Transverse colon (tissue), 4 donors: Measurements from ENCODE around the gene TMC5. TPM values are rescaled to one million over a fixed set of nuclear protein-coding genes. Genes with fewer than 3 reads are reported as not detected.

ENCODE experiments used
- DNase-seq: peaks from one replicate; pipeline ENCODE4 v3.0.0-alpha.2; 2019
- H3K27ac ChIP-seq, 4 donors: fragments of 200-600 bp; sonication (generic); 2 replicates each; pipeline ENCODE4 v1.5.1; 2016 to 2018; ENCODE audit warnings: inconsistent platforms in 4 of 4
- H3K27me3 ChIP-seq: fragments of 200-600 bp; sonication (generic); 2 replicates; pipeline ENCODE4 v1.5.1; 2017; ENCODE audit warnings: inconsistent platforms
- H3K36me3 ChIP-seq, 4 donors: fragments of 200-600 bp; sonication (generic); 2 replicates each; pipeline ENCODE4 v1.5.1; 2017 to 2019; ENCODE audit warnings: inconsistent platforms in 4 of 4
- H3K4me1 ChIP-seq, 4 donors: fragments of 200-600 bp; sonication (generic); 2 replicates each; pipeline ENCODE4 v1.5.1; 2017 to 2020; ENCODE audit warnings: inconsistent platforms in 4 of 4
- H3K4me3 ChIP-seq, 4 donors: fragments of 200-600 bp; sonication (generic); 1 replicate in 1 of 4; 2 replicates in 3 of 4; pipeline versions ENCODE4 v1.5.1 to v1.6.1; 2017 to 2019; ENCODE audit warnings: inconsistent platforms in 4 of 4
- H3K9me3 ChIP-seq, 2 donors: fragments of 200-600 bp; sonication (generic); 2 replicates each; pipeline ENCODE4 v1.5.1; 2017 to 2019; ENCODE audit warnings: inconsistent platforms in 2 of 2
- EP300 ChIP-seq: sonication (generic); formaldehyde crosslinking; IDR thresholded peaks from one replicate; pipeline ENCODE4 v1.6.1; 2017; ENCODE audit warnings: antibody characterized with exemption, low read depth
- POLR2A ChIP-seq: fragments of 450-650 bp; IDR thresholded peaks from one replicate; pipeline ENCODE4 v1.6.1; 2016; ENCODE audit warnings: antibody characterized with exemption, mild to moderate bottlenecking, moderate library complexity
- POLR2AphosphoS5 ChIP-seq, 3 donors: sonication (generic); formaldehyde crosslinking; IDR thresholded peaks; one replicate each; pipeline ENCODE4 v1.6.1; 2016; ENCODE audit warnings: antibody characterized with exemption in 3 of 3
- WGBS, 2 donors: methylation state at CpG; one replicate each; pipeline ENCODE4 v1.1.5; 2018; ENCODE audit warnings: low coverage in 1 of 2; 5-methylcytosine and 5-hydroxymethylcytosine counted together
- in situ Hi-C, 4 donors: fragments of 200-750 bp; cut with MboI; loops; one replicate each; pipeline versions ENCODE4 v1.15.0 to v1.15.1; 2017; ENCODE audit warnings: low sequenced_read_pairs in 3 of 4, low pct_ligation_motif_present in 1 of 4, low pct_unique_long_range_greater_than_20kb in 1 of 4
- intact Hi-C: fragments of 100-400 bp; cut with DNase I; formaldehyde crosslinking; loops from one replicate; pipeline ENCODE4 v1.15.1; 2023; ENCODE audit warnings: low total_unique reads
- total RNA-seq, 4 donors: library from RNA; depleted of rRNA; stranded (reverse); fragments of >200 nt; gene quantifications; one replicate each; pipeline ENCODE4 v1.1.0, GENCODE V29; 2016
- TF ChIP-seq, protein P1 (sequence below), 5 experiments: fragments of 200-600 bp in 3 of 5; fragments of 450-650 bp in 2 of 5; sonication (generic) in 3 of 5; IDR thresholded peaks; 1 replicate in 2 of 5; 2 replicates in 3 of 5; pipeline ENCODE4 v1.5.1; 2016 to 2017; ENCODE audit warnings: antibody characterized with exemption in 5 of 5, inconsistent platforms in 3 of 5, mild to moderate bottlenecking in 2 of 5, moderate library complexity in 1 of 5

The TMC5 gene
- total RNA-seq, 4 donors from 2014 or later, result 14.5 to 94.6 (median 82.4) TPM

DNA sequence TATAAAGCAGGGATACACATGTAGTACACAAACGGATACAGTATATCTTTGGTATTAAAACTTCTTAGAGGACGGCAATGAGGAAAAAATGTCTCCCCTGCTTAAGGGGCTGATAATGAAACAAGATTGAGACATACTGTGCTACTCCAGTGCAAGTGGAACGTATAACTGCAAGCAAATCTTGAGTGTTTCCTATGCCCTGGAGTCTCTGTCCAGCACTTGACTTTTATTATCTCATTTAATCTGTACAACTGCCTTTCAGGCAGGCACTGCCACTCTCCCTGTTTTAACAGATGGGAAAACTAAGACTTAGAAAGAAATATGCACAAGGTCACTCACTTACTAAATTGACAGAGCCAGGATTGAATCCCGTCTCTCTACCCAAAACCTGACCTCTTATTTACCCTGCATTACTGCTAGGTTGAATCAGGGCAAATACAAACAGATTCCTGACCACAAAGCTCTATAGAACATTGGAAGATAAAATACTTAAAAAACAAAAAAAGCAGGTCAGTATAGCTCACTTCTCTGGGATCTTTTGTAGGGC lies 28.7 kb downstream of the TMC5 start:
- intact Hi-C loops (no loop called here), in situ Hi-C loops (no loop called here)
- Histone ChIP-seq H3K27me3 (no peaks in the 10 kb centered on the region), H3K36me3 (peaks cover 0 to 8% (median 3%) of the 10 kb centered on the region in 4 donors), H3K4me1 (no peaks in the 10 kb centered on the region), H3K4me3 (no peak overlapping the region), H3K27ac (no peak overlapping the region), H3K9me3 (no peaks in the 10 kb centered on the region)
- 77 to 81% methylated on average over 4 of the region's 4 CpGs for WGBS, 2 donors
- TF ChIP-seq EP300, result no peak
- TF ChIP-seq POLR2A, result no peak
- no peak for TF ChIP-seq POLR2AphosphoS5 (IDR thresholded peaks at IDR 0.05)
- TF ChIP-seq, protein P1, sequence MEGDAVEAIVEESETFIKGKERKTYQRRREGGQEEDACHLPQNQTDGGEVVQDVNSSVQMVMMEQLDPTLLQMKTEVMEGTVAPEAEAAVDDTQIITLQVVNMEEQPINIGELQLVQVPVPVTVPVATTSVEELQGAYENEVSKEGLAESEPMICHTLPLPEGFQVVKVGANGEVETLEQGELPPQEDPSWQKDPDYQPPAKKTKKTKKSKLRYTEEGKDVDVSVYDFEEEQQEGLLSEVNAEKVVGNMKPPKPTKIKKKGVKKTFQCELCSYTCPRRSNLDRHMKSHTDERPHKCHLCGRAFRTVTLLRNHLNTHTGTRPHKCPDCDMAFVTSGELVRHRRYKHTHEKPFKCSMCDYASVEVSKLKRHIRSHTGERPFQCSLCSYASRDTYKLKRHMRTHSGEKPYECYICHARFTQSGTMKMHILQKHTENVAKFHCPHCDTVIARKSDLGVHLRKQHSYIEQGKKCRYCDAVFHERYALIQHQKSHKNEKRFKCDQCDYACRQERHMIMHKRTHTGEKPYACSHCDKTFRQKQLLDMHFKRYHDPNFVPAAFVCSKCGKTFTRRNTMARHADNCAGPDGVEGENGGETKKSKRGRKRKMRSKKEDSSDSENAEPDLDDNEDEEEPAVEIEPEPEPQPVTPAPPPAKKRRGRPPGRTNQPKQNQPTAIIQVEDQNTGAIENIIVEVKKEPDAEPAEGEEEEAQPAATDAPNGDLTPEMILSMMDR (IDR thresholded peaks at IDR 0.05), result no peak
- DNase-seq, result no peak

DNA sequence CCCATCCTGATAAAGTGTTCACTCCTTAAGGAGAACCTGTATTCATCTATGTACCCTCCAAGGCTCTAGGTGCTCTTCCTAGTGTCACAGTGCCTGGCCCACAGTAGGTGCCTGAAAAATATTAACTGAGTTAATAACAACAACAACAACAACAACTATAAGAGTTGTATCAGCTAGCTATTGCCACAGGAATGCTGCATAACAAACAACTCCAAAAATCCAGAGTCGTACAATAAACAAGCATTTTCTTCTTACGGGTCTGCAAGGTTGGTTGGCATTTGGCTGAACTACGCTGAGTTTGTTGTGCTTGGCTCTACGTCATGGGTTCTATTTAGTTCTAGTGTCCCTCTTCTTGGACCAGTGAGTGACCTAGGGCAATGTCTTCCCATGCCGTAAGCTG lies 29.2 kb downstream of the TMC5 start:
- WGBS, 2 donors, result 97 to 100% methylated on average over 5 of the region's 5 CpGs
- H3K27ac ChIP-seq, result no peak overlapping the region
- no peak overlapping the region for H3K4me3 ChIP-seq
- TF ChIP-seq, protein P1 (IDR thresholded peaks at IDR 0.05), result no peak
- TF ChIP-seq POLR2A (no peak), EP300 (no peak)
- no peaks in the 10 kb centered on the region for H3K27me3 ChIP-seq
- in situ Hi-C loops, result no loop called here
- H3K36me3 ChIP-seq, result peaks cover 0 to 8% (median 3%) of the 10 kb centered on the region in 4 donors
- intact Hi-C loops, result no loop called here
- H3K4me1 ChIP-seq, result no peaks in the 10 kb centered on the region
- no peaks in the 10 kb centered on the region for H3K9me3 ChIP-seq
- no peak for DNase-seq

DNA sequence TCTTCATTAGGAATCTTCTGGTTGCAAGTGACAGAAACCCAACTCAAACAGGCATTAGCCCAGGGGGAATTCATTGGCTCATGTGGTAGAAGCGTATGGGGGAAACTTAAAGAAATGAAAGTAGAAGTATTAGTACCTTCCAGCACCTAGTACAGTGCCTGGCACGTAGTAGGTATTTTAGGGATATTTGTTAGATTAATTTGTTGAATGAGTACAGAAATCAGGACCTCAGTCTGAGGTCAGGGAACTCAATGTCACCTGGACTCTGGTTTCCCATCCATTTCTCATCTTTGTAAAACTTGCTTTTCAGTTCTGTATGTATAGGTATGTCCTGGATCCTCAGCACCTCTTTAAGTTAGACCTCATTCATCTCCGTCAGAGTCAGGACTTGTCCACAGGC lies 32.5 kb downstream of the TMC5 start:
- WGBS, 2 donors, result 76 to 87% methylated on average over 3 of the region's 3 CpGs

DNA sequence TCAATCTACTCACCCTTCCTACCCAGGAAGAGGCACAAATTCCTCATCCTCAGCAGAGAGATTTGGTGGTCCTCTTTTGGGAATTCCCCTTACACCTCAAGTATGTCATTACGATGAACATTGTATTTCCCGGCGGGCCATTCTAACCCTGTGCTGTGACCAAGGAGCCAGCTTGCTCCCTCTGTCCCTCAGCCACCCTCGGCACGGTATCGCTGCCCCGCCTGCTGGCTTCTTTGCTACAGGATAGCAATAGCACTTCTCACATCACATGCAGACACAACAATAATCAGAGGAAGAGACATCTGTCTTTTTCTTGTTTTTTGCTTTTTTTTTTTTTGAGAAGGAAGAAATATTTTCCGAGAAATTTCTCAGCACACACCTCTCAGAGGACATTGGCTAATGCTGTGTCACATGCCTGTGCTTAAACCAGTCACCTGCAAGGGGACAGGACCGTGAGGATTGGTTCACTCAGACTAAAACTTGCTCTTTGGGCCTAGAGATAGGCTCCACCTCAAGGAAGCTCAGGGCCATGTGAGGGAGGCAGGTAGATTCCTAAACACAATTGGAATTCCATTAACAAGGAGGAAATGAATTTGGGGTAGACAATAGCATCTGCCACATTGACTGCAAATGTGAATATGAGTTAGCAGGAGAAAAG lies 41.2 kb downstream of the TMC5 start:
- no peaks in the 10 kb centered on the region for H3K9me3 ChIP-seq
- no peaks in the 10 kb centered on the region for H3K27me3 ChIP-seq
- intact Hi-C loops (no loop called here), in situ Hi-C loops (no loop called here)
- TF ChIP-seq EP300, result no peak
- TF ChIP-seq, protein P1 (IDR thresholded peaks at IDR 0.05), result no peak
- TF ChIP-seq POLR2A, result no peak
- TF ChIP-seq POLR2AphosphoS5 (IDR thresholded peaks at IDR 0.05), result no peak
- H3K27ac ChIP-seq, result no peak overlapping the region
- H3K4me1 ChIP-seq, result peaks cover 0 to 5% (median 2%) of the 10 kb centered on the region in 4 donors
- no peaks in the 10 kb centered on the region for H3K36me3 ChIP-seq
- H3K4me3 ChIP-seq, result no peak overlapping the region
- no peak for DNase-seq
- 75 to 88% methylated on average over 8 to 9 of the region's 9 CpGs for WGBS, 2 donors

More for the DNA sequence above, 32.5 kb downstream of the TMC5 start:
- no peak for TF ChIP-seq EP300
- TF ChIP-seq POLR2A, result no peak
- TF ChIP-seq POLR2AphosphoS5 (IDR thresholded peaks at IDR 0.05), result no peak
- TF ChIP-seq, protein P1 (IDR thresholded peaks at IDR 0.05), result no peak
- DNase-seq, result no peak
- H3K9me3 ChIP-seq, result no peaks in the 10 kb centered on the region
- in situ Hi-C loops, result no loop called here
- peaks cover 0 to 6% (median 0%) of the 10 kb centered on the region in 4 donors for H3K36me3 ChIP-seq
- H3K27ac ChIP-seq, result no peak overlapping the region
- no peak overlapping the region for H3K4me3 ChIP-seq
- H3K27me3 ChIP-seq, result no peaks in the 10 kb centered on the region
- intact Hi-C loops, result no loop called here
- H3K4me1 ChIP-seq, result no peaks in the 10 kb centered on the region
